ENCODE data around the gene PHLPP1.

The PHLPP1 gene

DNA sequence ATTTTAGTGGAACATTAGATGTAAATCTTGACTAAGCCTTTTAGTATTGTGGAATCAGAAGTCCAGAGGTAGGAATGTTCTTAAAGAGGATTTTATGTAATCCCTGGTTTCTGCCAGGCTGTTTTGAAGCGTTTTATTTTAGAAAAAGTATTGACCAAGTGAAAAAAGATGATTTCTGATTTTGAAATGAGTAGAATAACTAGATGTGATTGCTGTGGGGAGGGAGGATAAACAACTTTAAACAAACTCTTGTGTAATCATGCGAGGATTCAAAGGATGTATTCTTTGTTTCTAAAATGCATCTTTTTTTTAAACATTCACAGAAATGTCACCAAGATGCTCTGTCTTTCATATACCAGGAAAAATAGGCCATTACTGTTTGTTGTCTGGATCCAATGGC, 53.9 kb downstream of the PHLPP1 start:
- peaks cover 25% of the 10 kb centered on the region for H3K4me1 ChIP-seq (ENCODE audit: insufficient read depth, low read length, poor library complexity, severe bottlenecking)
- no peak overlapping the region for H3K9ac ChIP-seq (ENCODE audit: low read depth, low read length, poor library complexity, severe bottlenecking)
- peaks cover 2% of the 10 kb centered on the region for H4K20me1 ChIP-seq (ENCODE audit: insufficient read depth, low read length, poor library complexity, severe bottlenecking)
- H3K9me3 ChIP-seq (ENCODE audit: insufficient read depth, low read depth, low read length), result no peaks in the 10 kb centered on the region
- no peaks in the 10 kb centered on the region for H3K36me3 ChIP-seq (ENCODE audit: insufficient read depth, low read length)
- no peaks in the 10 kb centered on the region; the same call in 1 of the 2 replicates for H3F3A ChIP-seq (ENCODE audit: low read depth)
- H2AFZ ChIP-seq (ENCODE audit: low read length), result no peak overlapping the region
- peaks cover 81% of the 10 kb centered on the region for H3K79me2 ChIP-seq (ENCODE audit: insufficient read depth, low read length)
- TF ChIP-seq, protein P1, sequence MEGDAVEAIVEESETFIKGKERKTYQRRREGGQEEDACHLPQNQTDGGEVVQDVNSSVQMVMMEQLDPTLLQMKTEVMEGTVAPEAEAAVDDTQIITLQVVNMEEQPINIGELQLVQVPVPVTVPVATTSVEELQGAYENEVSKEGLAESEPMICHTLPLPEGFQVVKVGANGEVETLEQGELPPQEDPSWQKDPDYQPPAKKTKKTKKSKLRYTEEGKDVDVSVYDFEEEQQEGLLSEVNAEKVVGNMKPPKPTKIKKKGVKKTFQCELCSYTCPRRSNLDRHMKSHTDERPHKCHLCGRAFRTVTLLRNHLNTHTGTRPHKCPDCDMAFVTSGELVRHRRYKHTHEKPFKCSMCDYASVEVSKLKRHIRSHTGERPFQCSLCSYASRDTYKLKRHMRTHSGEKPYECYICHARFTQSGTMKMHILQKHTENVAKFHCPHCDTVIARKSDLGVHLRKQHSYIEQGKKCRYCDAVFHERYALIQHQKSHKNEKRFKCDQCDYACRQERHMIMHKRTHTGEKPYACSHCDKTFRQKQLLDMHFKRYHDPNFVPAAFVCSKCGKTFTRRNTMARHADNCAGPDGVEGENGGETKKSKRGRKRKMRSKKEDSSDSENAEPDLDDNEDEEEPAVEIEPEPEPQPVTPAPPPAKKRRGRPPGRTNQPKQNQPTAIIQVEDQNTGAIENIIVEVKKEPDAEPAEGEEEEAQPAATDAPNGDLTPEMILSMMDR (conservative IDR thresholded peaks at IDR 0.05; ENCODE audit: low read length), result no peak
- H3K27me3 ChIP-seq (ENCODE audit: insufficient read depth, low read length, poor library complexity, severe bottlenecking), result no peaks in the 10 kb centered on the region
- no peak overlapping the region for H3K4me2 ChIP-seq (ENCODE audit: low read depth, low read length, poor library complexity, severe bottlenecking)
- no peaks in the 10 kb centered on the region for H3K9me2 ChIP-seq (replicated peaks; ENCODE audit: low read depth, low read length)
- H3K4me3 ChIP-seq (ENCODE audit: low read length, poor library complexity, severe bottlenecking), result no peak overlapping the region

DNA sequence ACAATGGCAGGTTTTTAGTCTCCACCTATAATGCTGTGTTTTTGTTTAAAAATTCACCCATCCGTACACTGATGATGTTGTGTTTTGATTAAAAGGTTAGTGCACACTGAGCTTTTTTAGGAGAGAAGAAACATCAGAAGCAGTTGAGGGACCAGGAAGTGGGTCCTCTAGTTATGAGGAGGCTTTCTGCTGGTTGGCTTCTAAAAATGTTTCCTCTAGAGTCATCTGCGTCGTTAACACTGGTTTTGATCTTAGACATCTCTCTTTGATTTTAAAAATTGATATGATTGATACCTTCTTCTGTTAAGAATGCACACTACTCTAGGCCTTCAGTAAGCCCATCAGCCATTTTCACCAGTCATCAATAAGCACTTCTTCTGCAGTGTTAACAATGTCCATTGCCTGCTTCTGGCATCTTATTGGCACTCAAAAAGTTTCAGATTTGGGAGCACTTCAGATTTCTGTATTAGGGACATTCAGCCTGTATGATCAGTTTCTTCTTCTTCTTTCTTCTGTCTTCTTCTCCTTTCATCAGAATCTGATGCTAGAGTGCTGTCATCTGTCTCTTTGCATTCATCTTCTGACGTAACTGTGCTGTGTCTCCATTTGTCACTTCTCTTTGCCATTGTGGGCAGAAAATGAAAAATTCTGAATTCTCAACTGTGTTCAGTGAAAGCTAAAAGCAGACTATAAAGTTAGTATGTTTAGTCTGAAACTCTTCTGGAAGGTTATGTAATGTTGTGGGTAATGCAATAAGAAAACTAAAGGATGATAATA, 56.3 kb downstream of the PHLPP1 start:
- no peaks in the 10 kb centered on the region for H3K9me2 ChIP-seq (replicated peaks; ENCODE audit: low read depth, low read length)

DNA sequence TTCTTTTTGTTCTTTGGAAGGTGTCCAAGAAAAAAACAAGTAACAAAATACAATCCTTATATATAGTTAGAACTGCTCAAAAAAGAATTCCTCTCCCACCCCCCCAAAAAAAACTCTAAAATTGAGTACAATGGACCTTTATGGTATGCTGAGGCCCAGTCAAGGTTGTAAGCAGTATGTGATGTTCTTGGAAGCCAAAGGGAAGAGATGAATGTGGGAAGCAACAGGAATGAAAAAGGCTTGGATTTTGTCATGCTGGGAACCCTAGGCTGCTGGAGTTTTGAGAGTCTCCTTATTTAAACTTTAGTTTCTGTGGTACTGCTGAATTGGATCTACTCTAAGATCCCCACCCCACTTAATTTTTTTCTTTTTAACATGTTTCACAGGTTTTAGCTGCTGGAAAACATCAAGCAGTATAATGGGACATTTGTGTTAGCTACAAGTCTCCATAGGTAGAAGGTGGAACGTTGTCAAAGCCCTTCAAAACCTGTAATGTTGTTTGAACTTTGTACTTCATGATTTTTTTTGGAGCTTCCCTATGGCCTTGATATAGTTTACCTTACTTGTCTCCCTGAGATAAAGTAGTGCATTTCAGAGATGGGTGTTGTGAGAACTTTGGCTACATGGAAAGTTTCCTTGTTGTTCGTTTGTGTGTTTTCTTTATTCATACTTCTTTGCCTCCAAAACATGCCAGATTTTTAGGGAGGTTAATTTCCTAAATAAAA, 57.7 kb downstream of the PHLPP1 start:
- Histone ChIP-seq H3K4me2 (ENCODE audit: low read depth, low read length, poor library complexity, severe bottlenecking) (no peak overlapping the region), H4K20me1 (ENCODE audit: insufficient read depth, low read length, poor library complexity, severe bottlenecking) (peaks cover 9% of the 10 kb centered on the region), H3K79me2 (ENCODE audit: insufficient read depth, low read length) (peaks cover 81% of the 10 kb centered on the region), H3K36me3 (ENCODE audit: insufficient read depth, low read length) (no peaks in the 10 kb centered on the region), H3K27me3 (ENCODE audit: insufficient read depth, low read length, poor library complexity, severe bottlenecking) (no peaks in the 10 kb centered on the region), H3K9ac (ENCODE audit: low read depth, low read length, poor library complexity, severe bottlenecking) (no peak overlapping the region), H3F3A (ENCODE audit: low read depth) (no peaks in the 10 kb centered on the region; the same call in 1 of the 2 replicates), H3K9me2 (replicated peaks; ENCODE audit: low read depth, low read length) (no peaks in the 10 kb centered on the region), H3K4me1 (ENCODE audit: insufficient read depth, low read length, poor library complexity, severe bottlenecking) (peaks cover 22% of the 10 kb centered on the region), H3K4me3 (ENCODE audit: low read length, poor library complexity, severe bottlenecking) (no peak overlapping the region), H3K9me3 (ENCODE audit: insufficient read depth, low read depth, low read length) (no peaks in the 10 kb centered on the region), H2AFZ (ENCODE audit: low read length) (no peak overlapping the region)
- TF ChIP-seq, protein P1 (conservative IDR thresholded peaks at IDR 0.05; ENCODE audit: low read length), result no peak
- no peak for TF ChIP-seq EZH2phosphoT487 (IDR thresholded peaks at IDR 0.05; ENCODE audit: borderline replicate concordance)

More for the DNA sequence above, 56.3 kb downstream of the PHLPP1 start:
- peaks cover 9% of the 10 kb centered on the region for H4K20me1 ChIP-seq (ENCODE audit: insufficient read depth, low read length, poor library complexity, severe bottlenecking)
- no peaks in the 10 kb centered on the region; the same call in 1 of the 2 replicates for H3F3A ChIP-seq (ENCODE audit: low read depth)
- peaks cover 30% of the 10 kb centered on the region for H3K4me1 ChIP-seq (ENCODE audit: insufficient read depth, low read length, poor library complexity, severe bottlenecking)
- no peaks in the 10 kb centered on the region for H3K36me3 ChIP-seq (ENCODE audit: insufficient read depth, low read length)
- H2AFZ ChIP-seq (ENCODE audit: low read length), result no peak overlapping the region
- peak overlapping the region; percentile 49 for H3K4me2 ChIP-seq (ENCODE audit: low read depth, low read length, poor library complexity, severe bottlenecking)
- H3K27me3 ChIP-seq (ENCODE audit: insufficient read depth, low read length, poor library complexity, severe bottlenecking), result no peaks in the 10 kb centered on the region
- no peak for TF ChIP-seq EZH2phosphoT487 (IDR thresholded peaks at IDR 0.05; ENCODE audit: borderline replicate concordance)
- TF ChIP-seq, protein P1 (conservative IDR thresholded peaks at IDR 0.05; ENCODE audit: low read length), result no peak
- H3K9ac ChIP-seq (ENCODE audit: low read depth, low read length, poor library complexity, severe bottlenecking), result no peak overlapping the region
- no peaks in the 10 kb centered on the region for H3K9me3 ChIP-seq (ENCODE audit: insufficient read depth, low read depth, low read length)
- peak overlapping the region; percentile 25 for H3K4me3 ChIP-seq (ENCODE audit: low read length, poor library complexity, severe bottlenecking)
- peaks cover 84% of the 10 kb centered on the region for H3K79me2 ChIP-seq (ENCODE audit: insufficient read depth, low read length)
